GM12878 (cell line): ENCODE measurements around the gene DNAH8. TPM values are rescaled to one million over a fixed set of nuclear protein-coding genes. Genes with fewer than 3 reads are reported as not detected.

ENCODE experiments used
- ATAC-seq: fragments of 200-7000 bp; cut with Tn5 transposase; 3 replicates; pipeline ENCODE4 v1.9.1; 2020; ENCODE audit warnings: mild to moderate bottlenecking, moderate library complexity
- BruUV-seq: library from RNA; stranded (reverse); fragments of 400-500 nt; replicated peaks from 2 replicates; lab custom pipeline; 2021; lab: Mats Ljungman, UMichigan
- CTCF ChIA-PET: fragments of 300-600 bp; sonication (Branson Sonifier 250); formaldehyde crosslinking; extraction: SDS; loops from one replicate; lab custom pipeline; 2021; ENCODE audit warnings: inconsistent platforms; lab: Yijun Ruan, JAX
- POLR2A ChIA-PET: fragments of 350-600 bp; formaldehyde crosslinking; extraction: SDS; loops from one replicate; lab custom pipeline; 2021; ENCODE audit warnings: inconsistent platforms; lab: Charles Lee
- RAD21 ChIA-PET: fragments of 300-600 bp; sonication (Branson Sonifier 250); formaldehyde crosslinking; loops from one replicate; lab custom pipeline; 2023; ENCODE audit warnings: antibody characterized with exemption; ENCODE audit not compliant: unreplicated experiment; lab: Charles Lee
- SMC1A ChIA-PET: fragments of 300-600 bp; sonication (Branson Sonifier 250); formaldehyde crosslinking; loops from one replicate; lab custom pipeline; 2023; ENCODE audit not compliant: unreplicated experiment, uncharacterized antibody; lab: Charles Lee
- DNase-seq: peaks from one replicate; pipeline ENCODE4 v3.0.0-alpha.2; 2011; ENCODE audit warnings: low read depth, low spot score
- FAIRE-seq: peaks from 3 replicates; lab custom pipeline; 2011; peaks lifted over from hg19 to GRCh38; lab: Jason Lieb, UNC
- H2AFZ ChIP-seq: 2 replicates; pipeline ENCODE4 v1.6.0; 2011; ENCODE audit warnings: low read depth, low read length, control low read depth; ENCODE audit not compliant: control insufficient read depth
- H3K27ac ChIP-seq: 2 replicates; pipeline ENCODE4 v1.5.1; 2011; ENCODE audit warnings: control low read depth; ENCODE audit not compliant: control insufficient read depth, insufficient read depth
- H3K27me3 ChIP-seq, 2 experiments: replicated peaks in 1 of 2; 2 replicates each; pipeline versions ENCODE4 v1.6.0 to v1.6.1; 2011; ENCODE audit warnings: low read length in 1 of 2; ENCODE audit not compliant: control insufficient read depth in 2 of 2, insufficient read depth in 2 of 2
- H3K36me3 ChIP-seq, 2 experiments: 2 replicates each; pipeline ENCODE4 v1.5.1; 2011; ENCODE audit warnings: low read length in 1 of 2; ENCODE audit not compliant: control insufficient read depth in 2 of 2, insufficient read depth in 2 of 2
- H3K4me1 ChIP-seq: 2 replicates; pipeline ENCODE4 v1.6.1; 2011; ENCODE audit warnings: mild to moderate bottlenecking, low read length, moderate library complexity, mixed read lengths; ENCODE audit not compliant: control insufficient read depth, insufficient read depth
- H3K4me2 ChIP-seq: 2 replicates; pipeline ENCODE4 v1.6.0; 2011; ENCODE audit warnings: control low read depth; ENCODE audit not compliant: control insufficient read depth, insufficient read depth
- H3K4me3 ChIP-seq: fragments of 200-600 bp; sonication (generic); 2 replicates; pipeline ENCODE4 v1.5.1; 2016
- H3K79me2 ChIP-seq: 2 replicates; pipeline ENCODE4 v1.6.0; 2011; ENCODE audit warnings: low read length; ENCODE audit not compliant: control insufficient read depth, insufficient read depth
- H3K9ac ChIP-seq: 2 replicates; pipeline ENCODE4 v1.8.0; 2011; ENCODE audit warnings: low read length, control low read depth, mixed read lengths; ENCODE audit not compliant: control insufficient read depth, insufficient read depth
- H3K9me3 ChIP-seq: replicated peaks from 3 replicates; pipeline ENCODE4 v1.5.1; 2011; ENCODE audit warnings: mild to moderate bottlenecking, low read length; ENCODE audit not compliant: control insufficient read depth, insufficient read depth
- H4K20me1 ChIP-seq: 2 replicates; pipeline ENCODE4 v1.6.0; 2011; ENCODE audit not compliant: control insufficient read depth, insufficient read depth
- BMI1 ChIP-seq: fragments of 450-650 bp; IDR thresholded peaks from 2 replicates; pipeline ENCODE4 v1.6.1; 2016; ENCODE audit warnings: mild to moderate bottlenecking, moderate library complexity, borderline replicate concordance
- CHD1 ChIP-seq: IDR thresholded peaks from 2 replicates; pipeline ENCODE4 v1.6.1; 2012; ENCODE audit warnings: low read depth, low read length, improper control_type of control experiment
- EGR1 ChIP-seq, 2 experiments: IDR thresholded peaks; 1 replicate in 1 of 2; 2 replicates in 1 of 2; pipeline ENCODE4 v1.6.1; 2011 to 2012; ENCODE audit warnings: low read depth in 2 of 2, low read length in 2 of 2, borderline replicate concordance in 1 of 2, mild to moderate bottlenecking in 1 of 2, moderate library complexity in 1 of 2
- FOS ChIP-seq: IDR thresholded peaks from 3 replicates; pipeline ENCODE4 v1.6.1; 2011; ENCODE audit warnings: borderline replicate concordance; ENCODE audit not compliant: insufficient read length; ENCODE audit errors: extremely low read depth
- RAD51 ChIP-seq: fragments of 450-650 bp; IDR thresholded peaks from 2 replicates; pipeline ENCODE4 v1.6.1; 2016; ENCODE audit warnings: moderate library complexity, mild to moderate bottlenecking, inconsistent platforms
- SMAD1 ChIP-seq: fragments of 450-650 bp; IDR thresholded peaks from 2 replicates; pipeline ENCODE4 v1.6.1; 2018; ENCODE audit warnings: mild to moderate bottlenecking, low read depth; ENCODE audit not compliant: partially characterized antibody
- whole genome bisulfite sequencing: methylation state at CpG from one replicate; pipeline ENCODE4 v1.1.6; 2016; ENCODE audit warnings: low lambda C conversion rate; ENCODE audit not compliant: insufficient replicate concordance, insufficient coverage; ENCODE audit errors: missing lambda C conversion rate; 5-methylcytosine and 5-hydroxymethylcytosine counted together
- in situ Hi-C: fragments of 300-500 bp; cut with MboI; formaldehyde crosslinking; loops from 9 replicates; pipeline ENCODE4 v1.14.3; 2018; ENCODE audit warnings: mixed read lengths
- intact Hi-C: fragments of 100-400 bp; cut with micrococcal nuclease; formaldehyde crosslinking; loops from one replicate; pipeline ENCODE4 v1.14.2; 2022; ENCODE audit not compliant: unreplicated experiment
- polyA plus RNA-seq, 11 experiments: library from polyadenylated mRNA; depleted of rRNA in 4 of 11; unstranded in 6 of 11; stranded (reverse) in 5 of 11; fragments of >200 nt; fragmentation: Nextera tagmentation in 4 of 11; fragmentation: Illumina TruSeq in 1 of 11; extraction: Ambion mirVana in 4 of 11; extraction: Trizol in 1 of 11; gene quantifications; 1 replicate in 1 of 11; 2 replicates in 10 of 11; pipeline versions ENCODE4 v1.2.1 to v1.2.3, GENCODE V29; 2011 to 2016; ENCODE audit warnings: inconsistent platforms in 2 of 11, missing spikeins in 2 of 11, low read depth in 1 of 11
- total RNA-seq, 4 experiments: library from RNA; depleted of rRNA in 3 of 4; stranded (reverse); fragments of >200 nt in 3 of 4; fragmentation: Illumina TruSeq in 1 of 4; extraction: Trizol in 1 of 4; gene quantifications; 2 replicates each; pipeline versions ENCODE4 v1.2.1 to v1.2.3, GENCODE V29; 2013 to 2021
- TF ChIP-seq, protein P1 (sequence below): fragments of 450-650 bp; formaldehyde crosslinking; IDR thresholded peaks from 2 replicates; pipeline ENCODE4 v1.5.0; 2022; ENCODE audit warnings: mild to moderate bottlenecking, missing genetic modification characterization
- TF ChIP-seq, protein P2 (sequence below): IDR thresholded peaks from 2 replicates; pipeline ENCODE4 v1.6.1; 2011; ENCODE audit warnings: low read depth, low read length, improper control_type of control experiment, borderline replicate concordance

The DNAH8 gene
- total and polyA plus RNA-seq, 10 of the 15 experiments (the other 5 are each of a cell fraction or from before 2014, with no cell fraction given): 0.02 to 0.34 (median 0.10) TPM; not detected in 3

DNA sequence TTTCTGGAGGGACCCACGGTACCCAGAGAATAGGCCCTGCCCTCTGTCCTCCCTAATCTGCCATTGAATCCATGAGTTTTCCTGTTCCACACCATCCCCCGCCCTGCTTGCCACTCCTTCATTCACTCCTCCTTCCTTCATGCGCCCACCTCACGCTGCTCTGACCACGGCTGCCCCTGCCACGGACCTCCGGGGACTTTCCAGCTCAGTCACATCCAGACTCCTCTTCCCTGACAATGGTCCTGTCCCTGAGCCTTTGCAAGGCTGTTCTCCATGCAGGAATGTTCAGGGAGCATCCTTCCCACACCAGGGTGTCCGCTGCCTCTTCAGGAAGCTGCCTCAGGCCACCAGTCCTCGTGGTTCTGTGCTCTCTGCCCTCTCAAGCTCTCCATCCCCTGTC is 359.4 kb downstream of the DNAH8 start:
- no peaks in the 10 kb centered on the region for H3K36me3 ChIP-seq
- no peaks in the 10 kb centered on the region for H3K79me2 ChIP-seq
- intact Hi-C loops (no loop called here), in situ Hi-C loops (no loop called here)
- no TSS peak for BruUV-seq
- FAIRE-seq: no peak
- no peak overlapping the region for H2AFZ ChIP-seq
- H3K27me3 ChIP-seq: no peaks in the 10 kb centered on the region
- peaks cover 17% of the 10 kb centered on the region; the same call in 1 of the 2 replicates for H3K4me1 ChIP-seq
- no peak overlapping the region for H3K9ac ChIP-seq
- no peak overlapping the region for H3K27ac ChIP-seq
- CTCF ChIA-PET: no interaction called here
- SMC1A ChIA-PET: no interaction called here
- TF ChIP-seq FOS: no peak
- TF ChIP-seq, protein P1, sequence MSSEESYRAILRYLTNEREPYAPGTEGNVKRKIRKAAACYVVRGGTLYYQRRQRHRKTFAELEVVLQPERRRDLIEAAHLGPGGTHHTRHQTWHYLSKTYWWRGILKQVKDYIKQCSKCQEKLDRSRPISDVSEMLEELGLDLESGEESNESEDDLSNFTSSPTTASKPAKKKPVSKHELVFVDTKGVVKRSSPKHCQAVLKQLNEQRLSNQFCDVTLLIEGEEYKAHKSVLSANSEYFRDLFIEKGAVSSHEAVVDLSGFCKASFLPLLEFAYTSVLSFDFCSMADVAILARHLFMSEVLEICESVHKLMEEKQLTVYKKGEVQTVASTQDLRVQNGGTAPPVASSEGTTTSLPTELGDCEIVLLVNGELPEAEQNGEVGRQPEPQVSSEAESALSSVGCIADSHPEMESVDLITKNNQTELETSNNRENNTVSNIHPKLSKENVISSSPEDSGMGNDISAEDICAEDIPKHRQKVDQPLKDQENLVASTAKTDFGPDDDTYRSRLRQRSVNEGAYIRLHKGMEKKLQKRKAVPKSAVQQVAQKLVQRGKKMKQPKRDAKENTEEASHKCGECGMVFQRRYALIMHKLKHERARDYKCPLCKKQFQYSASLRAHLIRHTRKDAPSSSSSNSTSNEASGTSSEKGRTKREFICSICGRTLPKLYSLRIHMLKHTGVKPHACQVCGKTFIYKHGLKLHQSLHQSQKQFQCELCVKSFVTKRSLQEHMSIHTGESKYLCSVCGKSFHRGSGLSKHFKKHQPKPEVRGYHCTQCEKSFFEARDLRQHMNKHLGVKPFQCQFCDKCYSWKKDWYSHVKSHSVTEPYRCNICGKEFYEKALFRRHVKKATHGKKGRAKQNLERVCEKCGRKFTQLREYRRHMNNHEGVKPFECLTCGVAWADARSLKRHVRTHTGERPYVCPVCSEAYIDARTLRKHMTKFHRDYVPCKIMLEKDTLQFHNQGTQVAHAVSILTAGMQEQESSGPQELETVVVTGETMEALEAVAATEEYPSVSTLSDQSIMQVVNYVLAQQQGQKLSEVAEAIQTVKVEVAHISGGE (CRISPR knock-in tag): no peak
- TF ChIP-seq BMI1: no peak
- no peak for TF ChIP-seq SMAD1
- TF ChIP-seq, protein P2, sequence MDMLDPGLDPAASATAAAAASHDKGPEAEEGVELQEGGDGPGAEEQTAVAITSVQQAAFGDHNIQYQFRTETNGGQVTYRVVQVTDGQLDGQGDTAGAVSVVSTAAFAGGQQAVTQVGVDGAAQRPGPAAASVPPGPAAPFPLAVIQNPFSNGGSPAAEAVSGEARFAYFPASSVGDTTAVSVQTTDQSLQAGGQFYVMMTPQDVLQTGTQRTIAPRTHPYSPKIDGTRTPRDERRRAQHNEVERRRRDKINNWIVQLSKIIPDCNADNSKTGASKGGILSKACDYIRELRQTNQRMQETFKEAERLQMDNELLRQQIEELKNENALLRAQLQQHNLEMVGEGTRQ: no peak
- no peak for TF ChIP-seq RAD51
- TF ChIP-seq CHD1: no peak
- TF ChIP-seq EGR1 (IDR thresholded peaks at IDR 0.05; ENCODE audit: borderline replicate concordance in 1 of 2, low read depth in 2 of 2, low read length in 2 of 2): no peak
- TF ChIP-seq, all 136 proteins: peak for 0
- no peaks in the 10 kb centered on the region for H3K9me3 ChIP-seq
- ATAC-seq: no peak
- WGBS: 39% methylated on average over 9 of the region's 9 CpGs
- POLR2A ChIA-PET: no interaction called here
- DNase-seq: no peak
- no peak overlapping the region for H3K4me2 ChIP-seq
- no peaks in the 10 kb centered on the region for H4K20me1 ChIP-seq
- RAD21 ChIA-PET: no interaction called here
- no peak overlapping the region for H3K4me3 ChIP-seq
